HG03558 (cell line): Measurements from ENCODE around the gene SCARF2.
"Not testable (repeated sequence)": the region's sequence is repeated elsewhere in the genome, so short reads cannot be mapped to it uniquely, and the experiment has no call there.

Experiments
- ATAC-seq: cut with Tn5 transposase; IDR thresholded peaks from one replicate; pipeline ENCODE4 v1.9.1; 2021; ENCODE audit warnings: moderate number of reproducible peaks; ENCODE audit not compliant: unreplicated experiment; ENCODE audit errors: extremely low read depth

The SCARF2 gene

GRCh38 chr22:20414450-20414849, 23.2 kb downstream of the SCARF2 start:
- no peak for ATAC-seq

DNA sequence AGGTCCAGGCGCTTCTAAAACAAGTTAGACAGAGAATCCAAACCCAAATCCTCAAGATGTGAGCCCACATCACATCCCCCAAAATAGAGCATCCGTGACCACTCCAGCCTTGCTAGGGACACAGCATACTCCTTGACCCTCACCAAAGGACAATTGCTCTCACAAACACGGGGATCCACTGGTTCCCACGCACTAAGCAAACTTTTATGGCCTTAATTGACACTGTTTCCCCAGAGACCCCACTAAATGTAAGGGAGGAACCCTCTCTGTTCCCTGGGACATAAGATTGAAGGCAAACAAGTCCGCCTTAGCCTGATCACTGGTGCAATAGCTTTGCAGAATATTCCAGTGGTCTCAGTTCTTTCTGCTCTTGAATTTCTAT, 23.6 kb downstream of the SCARF2 start:
- no peak for ATAC-seq

DNA sequence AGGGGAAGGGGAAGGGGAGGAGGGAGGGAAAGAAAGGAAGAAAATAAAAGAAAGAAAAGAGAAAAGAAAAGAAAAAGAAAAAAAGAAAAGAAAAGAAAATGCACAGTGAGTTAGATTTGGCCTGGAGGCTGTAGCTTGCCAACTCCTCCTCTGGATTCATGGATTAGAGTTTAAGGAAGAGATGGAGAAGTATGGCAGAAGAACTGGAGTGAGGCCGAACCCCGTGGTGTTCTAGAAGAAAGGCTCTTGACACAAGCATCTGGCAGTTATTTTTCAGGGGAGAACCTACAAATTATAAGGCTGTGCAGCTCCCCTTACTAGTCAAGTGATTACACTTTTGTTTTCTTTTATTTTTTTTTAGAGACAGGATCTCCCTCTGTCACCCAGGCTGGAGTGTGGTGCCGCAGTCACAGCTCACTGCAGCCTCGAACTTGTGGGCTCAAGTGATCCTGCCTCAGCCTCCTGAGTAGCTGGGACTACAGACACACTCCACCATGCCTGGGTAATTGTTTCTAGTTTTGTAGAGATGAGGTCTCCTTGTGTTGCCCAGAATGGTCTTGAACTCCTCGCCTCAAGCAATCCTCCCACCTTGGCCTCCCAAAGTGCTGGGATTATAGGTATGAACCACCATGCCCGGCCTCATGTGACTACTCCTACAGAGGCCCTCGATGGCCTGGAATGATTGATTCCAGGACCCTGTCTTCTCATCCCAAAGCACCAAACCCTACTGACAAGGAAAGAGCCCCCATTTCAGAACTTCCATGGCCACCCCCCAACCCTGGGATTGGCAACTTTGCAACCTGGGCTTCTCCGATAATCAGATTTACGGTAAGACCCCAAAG, 24.2 kb downstream of the SCARF2 start:
- no peak for ATAC-seq

DNA sequence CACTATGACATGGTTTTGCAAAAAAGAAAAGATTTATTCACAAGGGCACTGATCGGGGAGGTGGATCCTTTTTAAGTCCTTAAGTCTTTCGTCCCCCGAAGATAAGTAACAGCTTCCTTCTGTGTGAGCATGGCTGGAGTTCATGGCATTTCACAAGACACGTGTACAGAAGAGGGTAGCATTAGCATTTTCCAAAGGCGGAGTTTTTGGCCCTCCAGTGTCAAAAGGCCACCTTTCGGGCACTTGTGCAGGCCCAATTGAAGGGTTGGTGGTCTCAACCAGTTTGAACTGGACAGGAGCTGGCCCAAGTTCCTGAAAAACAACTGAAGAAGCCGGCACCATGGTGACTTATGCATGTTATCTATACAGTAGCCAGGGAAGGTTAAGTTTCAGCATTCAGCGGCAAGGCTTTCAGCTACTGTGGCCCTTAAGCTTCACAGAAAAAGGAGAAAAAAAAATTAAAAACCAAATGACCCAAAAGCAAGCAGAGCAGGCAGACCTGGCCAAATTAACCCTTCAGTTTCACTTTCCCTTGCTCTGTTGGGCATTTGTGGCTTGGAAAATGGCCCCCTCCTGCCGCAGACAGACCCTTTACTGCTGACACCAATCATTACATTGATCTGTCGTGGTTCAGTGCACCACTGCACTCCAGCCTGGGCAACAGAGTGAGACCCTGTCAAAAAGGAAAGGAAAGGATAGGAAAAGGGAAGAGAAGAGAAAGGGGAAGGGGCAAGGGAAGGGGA, 25.0 kb downstream of the SCARF2 start:
- no peak for ATAC-seq

- not testable (repeated sequence) for ATAC-seq
Observed at GRCh38 chr22:20409385-20409784, 28.2 kb downstream of the SCARF2 start.

DNA sequence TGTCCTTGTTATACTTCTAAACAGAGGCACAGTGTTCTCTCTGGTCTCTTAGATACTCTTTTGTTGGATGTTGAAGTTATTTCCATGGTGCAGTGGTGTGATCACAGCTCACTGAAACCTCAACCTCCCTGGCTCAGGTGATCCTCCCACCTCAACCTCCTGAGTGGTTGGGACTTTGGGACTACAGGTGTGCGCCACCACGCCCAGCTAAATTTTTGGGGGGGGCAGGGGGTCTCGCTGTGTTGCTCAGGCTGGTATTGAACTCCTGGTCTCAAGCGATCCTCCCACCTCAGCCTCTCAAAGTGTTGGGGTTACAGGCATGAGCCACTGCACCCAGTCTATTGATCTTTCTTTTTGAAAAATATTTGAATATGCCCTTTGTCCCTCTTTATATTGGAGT, 28.7 kb downstream of the SCARF2 start:
- ATAC-seq: no peak

GRCh38 chr22:20407829-20408228, 29.8 kb downstream of the SCARF2 start:
- ATAC-seq: no peak

DNA sequence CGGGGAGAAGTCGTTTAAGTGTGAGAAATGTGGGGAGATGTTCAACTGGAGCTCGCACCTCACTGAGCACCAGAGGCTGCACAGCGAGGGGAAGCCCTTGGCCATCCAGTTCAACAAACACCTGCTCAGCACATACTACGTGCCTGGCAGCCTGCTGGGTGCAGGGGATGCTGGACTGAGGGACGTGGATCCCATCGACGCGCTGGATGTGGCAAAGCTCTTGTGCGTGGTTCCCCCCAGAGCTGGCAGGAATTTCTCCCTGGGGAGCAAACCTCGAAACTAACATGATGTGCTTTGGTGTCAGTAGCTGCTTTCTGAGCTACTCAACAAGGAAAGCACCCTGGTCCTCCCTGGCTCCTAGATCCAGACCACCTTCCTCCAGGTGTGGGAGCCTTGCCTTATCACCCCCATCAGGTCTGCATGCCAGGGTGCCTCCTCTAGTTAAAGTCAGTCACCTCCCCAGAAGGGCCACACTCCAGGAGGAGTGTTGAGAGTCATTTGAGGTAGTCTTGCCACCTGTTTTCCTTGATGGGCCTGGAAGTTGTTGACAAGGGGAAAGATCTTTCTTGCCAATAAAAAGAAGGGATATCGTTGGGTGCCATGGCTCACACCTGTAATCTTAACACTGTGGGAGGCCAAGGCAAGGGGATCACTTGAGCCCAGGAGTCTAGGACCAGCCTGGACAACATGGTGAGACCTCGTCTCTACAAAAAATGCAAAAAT, 30.8 kb downstream of the SCARF2 start:
- ATAC-seq: no peak

GRCh38 chr22:20405931-20406685, 31.5 kb downstream of the SCARF2 start:
- ATAC-seq: no peak

DNA sequence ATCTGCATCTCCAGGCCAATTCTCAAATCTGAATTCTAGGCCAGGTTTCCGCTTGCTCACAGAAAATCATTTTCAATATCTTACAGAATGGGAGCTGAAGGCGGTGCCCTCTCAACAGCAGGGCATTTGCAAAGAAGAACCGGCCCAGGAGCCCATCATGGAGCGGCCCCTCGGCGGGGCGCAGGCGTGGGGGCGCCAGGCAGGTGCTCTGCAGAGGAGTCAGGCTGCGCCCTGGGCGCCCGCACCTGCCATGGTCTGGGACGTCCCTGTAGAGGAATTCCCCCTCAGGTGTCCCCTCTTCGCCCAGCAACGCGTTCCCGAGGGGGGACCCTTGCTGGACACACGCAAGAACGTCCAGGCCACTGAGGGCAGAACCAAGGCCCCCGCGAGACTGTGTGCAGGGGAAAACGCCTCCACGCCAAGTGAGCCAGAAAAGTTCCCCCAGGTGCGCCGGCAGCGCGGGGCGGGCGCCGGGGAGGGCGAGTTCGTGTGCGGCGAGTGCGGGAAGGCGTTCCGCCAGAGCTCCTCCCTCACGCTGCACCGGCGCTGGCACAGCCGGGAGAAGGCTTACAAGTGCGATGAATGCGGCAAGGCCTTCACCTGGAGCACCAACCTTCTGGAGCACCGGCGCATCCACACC, 32.2 kb downstream of the SCARF2 start:
- no peak for ATAC-seq

- no peak for ATAC-seq
Observed at GRCh38 chr22:20404881-20405280, 32.7 kb downstream of the SCARF2 start.

- ATAC-seq: no peak
Observed at GRCh38 chr22:20403779-20404140, 33.9 kb downstream of the SCARF2 start.

- no peak for ATAC-seq
Observed at GRCh38 chr22:20402960-20403778, 34.5 kb downstream of the SCARF2 start.

- ATAC-seq: no peak
Observed at GRCh38 chr22:20401376-20402014, 36.1 kb downstream of the SCARF2 start.

DNA sequence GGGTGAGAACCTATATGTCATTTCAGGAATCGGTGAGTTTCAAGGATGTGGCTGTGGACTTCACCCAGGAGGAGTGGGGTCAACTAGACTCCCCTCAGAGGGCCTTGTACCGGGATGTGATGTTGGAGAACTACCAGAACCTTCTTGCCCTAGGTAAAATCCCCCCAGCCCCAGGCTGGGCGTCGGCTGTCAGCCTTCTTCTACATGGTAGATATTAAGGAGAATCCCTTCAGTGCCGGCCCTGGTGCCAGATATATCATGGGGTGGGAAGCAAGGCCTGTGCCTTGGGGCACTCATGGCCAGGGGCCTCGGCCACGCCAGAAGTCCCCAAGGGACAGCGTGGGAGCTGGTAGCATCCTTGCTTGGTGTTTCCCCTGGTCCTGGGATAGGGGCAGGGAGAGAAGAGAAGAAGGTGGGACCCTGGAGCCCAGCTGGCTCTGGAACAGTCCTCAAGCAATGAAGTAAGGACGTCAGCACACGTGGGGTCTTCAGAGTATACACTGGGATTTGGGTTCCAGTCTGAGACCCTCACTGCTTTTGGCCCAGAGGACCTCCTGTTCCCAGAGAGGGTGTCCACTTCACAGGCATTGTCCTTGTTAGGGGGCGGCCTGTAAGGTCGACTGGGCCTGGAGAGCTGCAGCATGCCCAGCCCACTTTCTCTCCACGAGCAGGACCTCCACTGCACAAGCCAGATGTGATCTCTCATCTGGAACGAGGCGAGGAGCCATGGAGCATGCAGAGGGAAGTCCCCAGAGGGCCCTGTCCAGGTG, 36.8 kb downstream of the SCARF2 start:
- no peak for ATAC-seq

GRCh38 chr22:20399866-20400605, 37.6 kb downstream of the SCARF2 start:
- no peak for ATAC-seq

GRCh38 chr22:20398420-20398819, 39.2 kb downstream of the SCARF2 start:
- no peak for ATAC-seq
